ENCODE data around the gene KLC3.

- TF ChIP-seq, protein P1, sequence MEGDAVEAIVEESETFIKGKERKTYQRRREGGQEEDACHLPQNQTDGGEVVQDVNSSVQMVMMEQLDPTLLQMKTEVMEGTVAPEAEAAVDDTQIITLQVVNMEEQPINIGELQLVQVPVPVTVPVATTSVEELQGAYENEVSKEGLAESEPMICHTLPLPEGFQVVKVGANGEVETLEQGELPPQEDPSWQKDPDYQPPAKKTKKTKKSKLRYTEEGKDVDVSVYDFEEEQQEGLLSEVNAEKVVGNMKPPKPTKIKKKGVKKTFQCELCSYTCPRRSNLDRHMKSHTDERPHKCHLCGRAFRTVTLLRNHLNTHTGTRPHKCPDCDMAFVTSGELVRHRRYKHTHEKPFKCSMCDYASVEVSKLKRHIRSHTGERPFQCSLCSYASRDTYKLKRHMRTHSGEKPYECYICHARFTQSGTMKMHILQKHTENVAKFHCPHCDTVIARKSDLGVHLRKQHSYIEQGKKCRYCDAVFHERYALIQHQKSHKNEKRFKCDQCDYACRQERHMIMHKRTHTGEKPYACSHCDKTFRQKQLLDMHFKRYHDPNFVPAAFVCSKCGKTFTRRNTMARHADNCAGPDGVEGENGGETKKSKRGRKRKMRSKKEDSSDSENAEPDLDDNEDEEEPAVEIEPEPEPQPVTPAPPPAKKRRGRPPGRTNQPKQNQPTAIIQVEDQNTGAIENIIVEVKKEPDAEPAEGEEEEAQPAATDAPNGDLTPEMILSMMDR (conservative IDR thresholded peaks at IDR 0.05; ENCODE audit: low read length), result no peak
- TF ChIP-seq EZH2phosphoT487 (IDR thresholded peaks at IDR 0.05; ENCODE audit: borderline replicate concordance), result no peak
Measured at GRCh38 chr19:45340232-45340898, at the start of gene KLC3.

Data from Loucy (cell line).